ENCODE results near the gene PRPF38A. TPM values are rescaled to one million over a fixed set of nuclear protein-coding genes. Genes with fewer than 3 reads are reported as not detected.

PRPF38A gene
- total RNA-seq, 1 experiment from 2014 or later, result 41.6 TPM

- TF ChIP-seq TCF7L2 (IDR thresholded peaks at IDR 0.05; ENCODE audit: low read depth, low read length), result no peak
These were observed 43.8 kb upstream of the PRPF38A start (continued) for GRCh38 chr1:52360595-52360968.

- POLR2A ChIA-PET, result interaction anchor here (0.7 kb wide), 1 partner anchor 359 kb away, joined by 6 read pairs; no protein-coding TSS in a partner anchor
- intact Hi-C loops (cut with micrococcal nuclease; ENCODE audit: unreplicated experiment), result no loop called here
- in situ Hi-C loops (cut with HindIII; ENCODE audit: low pct_unique_long_range_greater_than_20kb, low sequenced_read_pairs), result no loop called here
- Histone ChIP-seq H3K4me3 (ENCODE audit: low read depth in 2 of 2, low read length in 2 of 2) (peak overlapping the region; percentile 74 to 92), H3K27me3 (ENCODE audit: control insufficient read depth, insufficient read depth, low read length) (no peaks in the 10 kb centered on the region), H3K36me3 (ENCODE audit: control insufficient read depth, insufficient read depth, low read length) (peaks cover 15% of the 10 kb centered on the region), H3K9me3 (ENCODE audit: control insufficient read depth, insufficient read depth, low read depth, low read length) (no peaks in the 10 kb centered on the region), H3K4me1 (ENCODE audit: control insufficient read depth, insufficient read depth, low read length) (peaks cover 18% of the 10 kb centered on the region), H3K27ac (ENCODE audit: low read length) (peak overlapping the region; percentile 93)
- DNase-seq (ENCODE audit: low read depth, low spot score) (no peak), ATAC-seq (no peak)
- BruUV-seq (replicated peaks), result TSS peak; percentile 73
- CTCF ChIA-PET, result no interaction called here
- no peak for TF ChIP-seq POLR2AphosphoS5 (IDR thresholded peaks at IDR 0.05; ENCODE audit: low read depth, low read length)
- no peak for TF ChIP-seq TCF7L2 (IDR thresholded peaks at IDR 0.05; ENCODE audit: low read depth, low read length)
- TF ChIP-seq REST (IDR thresholded peaks at IDR 0.05; ENCODE audit: insufficient read depth in 1 of 2, low read depth in 2 of 2, low read length in 1 of 2), result no peak
- no peak for TF ChIP-seq CTCF (IDR thresholded peaks at IDR 0.05)
- TF ChIP-seq SIN3A (IDR thresholded peaks at IDR 0.05; ENCODE audit: borderline replicate concordance, insufficient read depth, low read depth, low read length), result no peak
These were observed 40.1 kb upstream of the PRPF38A start for GRCh38 chr1:52364235-52364839.

GRCh38 chr1:52365071-52365745 is 39.2 kb upstream of the PRPF38A start:
- ATAC-seq (0 out of 2 replicates have a peak, but pooled peaks have one; percentile 5), DNase-seq (ENCODE audit: low read depth, low spot score) (no peak)
- intact Hi-C loops (cut with micrococcal nuclease; ENCODE audit: unreplicated experiment), result no loop called here
- Histone ChIP-seq H3K9me3 (ENCODE audit: control insufficient read depth, insufficient read depth, low read depth, low read length) (no peaks in the 10 kb centered on the region), H3K4me3 (ENCODE audit: low read depth in 2 of 2, low read length in 2 of 2) (peak overlapping the region; percentile 74 to 92), H3K4me1 (ENCODE audit: control insufficient read depth, insufficient read depth, low read length) (peaks cover 18% of the 10 kb centered on the region), H3K36me3 (ENCODE audit: control insufficient read depth, insufficient read depth, low read length) (peaks cover 11% of the 10 kb centered on the region), H3K27ac (ENCODE audit: low read length) (peak overlapping the region; percentile 93), H3K27me3 (ENCODE audit: control insufficient read depth, insufficient read depth, low read length) (no peaks in the 10 kb centered on the region)
- ChIA-PET CTCF (no interaction called here), POLR2A (interaction anchor here (0.6 kb wide), 1 partner anchor 187 kb away, joined by 11 read pairs; the partner anchor contains the start of gene TUT4)
- BruUV-seq (replicated peaks), result no TSS peak
- in situ Hi-C loops (cut with HindIII; ENCODE audit: low pct_unique_long_range_greater_than_20kb, low sequenced_read_pairs), result no loop called here
- TF ChIP-seq TCF7L2 (IDR thresholded peaks at IDR 0.05; ENCODE audit: low read depth, low read length) (no peak), SIN3A (IDR thresholded peaks at IDR 0.05; ENCODE audit: borderline replicate concordance, insufficient read depth, low read depth, low read length) (no peak), POLR2AphosphoS5 (IDR thresholded peaks at IDR 0.05; ENCODE audit: low read depth, low read length) (no peak), REST (IDR thresholded peaks at IDR 0.05; ENCODE audit: insufficient read depth in 1 of 2, low read depth in 2 of 2, low read length in 1 of 2) (no peak), CTCF (IDR thresholded peaks at IDR 0.05) (no peak)
